Activated CD4-positive, alpha-beta memory T cell treated with anti-CD3 and anti-CD28 coated beads for 36 hours (primary cell): Measurements from ENCODE around the gene ICA1L. TPM values are rescaled to one million over a fixed set of nuclear protein-coding genes. Genes with fewer than 3 reads are reported as not detected.

ENCODE experiments used
- CTCF ChIA-PET: fragments of 350-600 bp; sonication (Branson Sonifier 250); formaldehyde crosslinking; loops from one replicate; lab custom pipeline; 2021; ENCODE audit warnings: antibody characterized with exemption, inconsistent platforms; lab: Charles Lee
- POLR2A ChIA-PET: fragments of 350-600 bp; sonication (Branson Sonifier 250); formaldehyde crosslinking; loops from one replicate; lab custom pipeline; 2021; ENCODE audit warnings: antibody characterized with exemption; lab: Charles Lee
- DNase-seq: peaks from one replicate; pipeline ENCODE4 v3.0.0-alpha.2; 2020
- H3K27ac Mint-ChIP-seq: one replicate; pipeline ENCODE4 v1.8.0; 2021; ENCODE audit warnings: mixed read lengths
- H3K27me3 Mint-ChIP-seq: one replicate; pipeline ENCODE4 v1.8.0; 2021; ENCODE audit warnings: mixed read lengths
- H3K36me3 Mint-ChIP-seq: one replicate; pipeline ENCODE4 v1.8.0; 2021; ENCODE audit warnings: mixed read lengths
- H3K4me1 Mint-ChIP-seq: one replicate; pipeline ENCODE4 v1.8.0; 2021; ENCODE audit warnings: low read depth, mixed read lengths
- H3K4me3 Mint-ChIP-seq: one replicate; pipeline ENCODE4 v1.8.0; 2021; ENCODE audit warnings: mild to moderate bottlenecking, mixed read lengths
- H3K9me3 Mint-ChIP-seq: one replicate; pipeline ENCODE4 v1.8.0; 2021; ENCODE audit warnings: mixed read lengths
- intact Hi-C: fragments of 100-400 bp; cut with micrococcal nuclease; formaldehyde crosslinking; loops from one replicate; pipeline ENCODE4 v1.15.1; 2023
- total RNA-seq, 2 experiments: library from RNA; stranded (reverse); gene quantifications; one replicate each; pipeline ENCODE4 v1.2.3, GENCODE V29; 2021

ICA1L gene
- total RNA-seq, 2 experiments from 2014 or later, result 5.8 to 6.0 TPM

DNA sequence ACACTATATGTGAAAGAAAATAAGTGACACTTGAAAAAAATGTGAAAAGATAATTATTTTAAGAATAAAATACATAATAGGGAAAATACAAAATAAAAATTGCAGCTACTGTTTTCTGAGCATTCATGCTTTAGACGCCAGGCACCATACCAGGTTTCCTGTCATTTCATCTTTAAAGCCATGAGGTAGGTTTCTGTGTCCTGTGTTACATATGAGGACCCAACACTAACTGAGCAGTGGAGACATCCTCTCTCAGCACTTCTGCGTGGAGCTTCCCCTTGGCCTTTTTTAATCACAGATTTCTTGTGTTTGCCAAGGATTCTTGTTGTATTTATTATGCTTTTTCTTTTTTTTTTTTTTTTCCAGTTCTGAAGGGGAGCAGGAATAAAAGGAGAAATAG is 119.5 kb downstream of the ICA1L start:
- Mint-ChIP-seq H3K27ac (no peak overlapping the region), H3K4me3 (no peak overlapping the region), H3K27me3 (no peaks in the 10 kb centered on the region), H3K4me1 (peaks cover 18% of the 10 kb centered on the region), H3K9me3 (peaks cover 4% of the 10 kb centered on the region), H3K36me3 (peaks cover 9% of the 10 kb centered on the region)
- intact Hi-C loops, result no loop called here
- no peak for DNase-seq
- POLR2A ChIA-PET, result no interaction called here
- CTCF ChIA-PET, result interaction anchor here (0.7 kb wide), 1 partner anchor 33 kb away, joined by 3 read pairs; no protein-coding TSS in a partner anchor

DNA sequence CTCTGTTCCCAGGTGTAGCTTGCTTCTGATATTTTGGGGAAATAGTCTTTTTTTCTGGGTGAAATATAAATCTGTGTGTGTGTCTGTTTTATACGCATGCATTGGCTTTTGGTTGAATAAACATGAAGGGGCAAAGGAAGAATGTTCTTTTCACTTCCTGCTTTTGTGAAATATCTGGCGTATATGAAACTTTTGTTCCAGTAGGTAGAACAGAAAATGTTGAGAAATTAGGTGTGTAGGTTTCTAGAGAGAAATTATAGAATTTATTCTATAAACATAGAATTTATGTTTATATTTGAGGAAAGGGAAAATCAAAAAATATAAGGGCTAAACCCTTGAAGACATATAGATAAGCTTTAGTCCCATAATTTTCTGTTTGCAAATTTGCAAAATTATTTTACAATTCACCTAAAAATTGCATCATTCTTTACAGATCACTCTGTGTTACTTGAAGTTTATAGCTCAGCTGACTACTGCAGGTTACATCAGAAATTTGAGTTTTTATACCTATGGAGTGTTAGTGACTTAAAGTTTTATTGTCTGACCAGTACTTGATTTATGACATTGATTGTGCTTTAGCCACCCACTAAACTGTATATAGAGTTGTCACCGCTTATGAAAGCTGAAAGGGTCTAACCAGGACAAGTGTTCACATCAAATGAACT is 120.7 kb downstream of the ICA1L start:
- intact Hi-C loops, result no loop called here
- POLR2A ChIA-PET, result no interaction called here
- no peak for DNase-seq
- Mint-ChIP-seq H3K4me3 (no peak overlapping the region), H3K27me3 (no peaks in the 10 kb centered on the region), H3K27ac (peak overlapping the region; percentile 64), H3K9me3 (peaks cover 4% of the 10 kb centered on the region), H3K4me1 (peaks cover 18% of the 10 kb centered on the region), H3K36me3 (peaks cover 7% of the 10 kb centered on the region)
- CTCF ChIA-PET, result interaction anchor here (0.6 to 1.1 kb wide), 2 partner anchors 17 to 161 kb away, joined by 3 read pairs; no protein-coding TSS in a partner anchor

DNA sequence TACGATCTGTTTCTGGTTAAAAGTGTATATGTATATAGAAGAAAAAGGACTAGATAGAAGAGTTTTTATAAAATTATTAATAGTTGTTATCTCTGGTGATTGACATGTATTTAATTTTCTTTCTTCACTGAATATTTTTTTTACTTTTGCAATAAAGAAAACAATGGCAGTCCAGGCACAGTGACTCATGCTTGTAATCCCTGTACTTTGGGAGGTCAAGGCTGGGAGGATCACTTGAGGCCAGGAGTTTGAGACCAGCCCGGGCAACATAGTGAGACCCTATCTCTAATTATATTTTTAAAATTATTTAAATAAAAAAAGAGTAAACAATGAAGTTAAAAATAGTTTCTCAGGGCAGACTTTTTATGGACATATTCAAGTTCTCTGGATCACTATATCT is 122.1 kb downstream of the ICA1L start:
- no peak for DNase-seq
- no peaks in the 10 kb centered on the region for H3K27me3 Mint-ChIP-seq
- intact Hi-C loops, result no loop called here
- peaks cover 18% of the 10 kb centered on the region for H3K4me1 Mint-ChIP-seq
- H3K9me3 Mint-ChIP-seq, result peaks cover 9% of the 10 kb centered on the region
- H3K36me3 Mint-ChIP-seq, result peaks cover 11% of the 10 kb centered on the region
- no peak overlapping the region for H3K27ac Mint-ChIP-seq
- H3K4me3 Mint-ChIP-seq, result no peak overlapping the region
- ChIA-PET CTCF (no interaction called here), POLR2A (no interaction called here)

DNA sequence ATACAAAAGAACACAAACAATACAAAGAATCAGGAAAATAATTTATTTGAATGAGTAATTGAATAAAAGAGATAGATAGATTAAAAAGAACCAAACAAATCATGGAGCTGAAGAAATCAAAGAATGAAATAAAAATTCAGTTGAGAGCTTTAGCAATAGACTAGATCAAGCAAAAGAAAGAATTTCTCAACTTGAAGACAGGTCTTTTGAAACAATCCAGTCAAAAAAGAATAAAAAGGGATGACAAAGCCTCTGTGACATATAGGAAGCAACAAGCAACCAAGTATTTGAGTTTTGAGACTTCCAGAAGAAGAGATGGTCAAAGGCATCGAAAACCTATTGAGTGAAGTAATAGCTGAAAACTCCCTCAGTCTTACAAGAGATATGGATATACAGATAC is 128.0 kb downstream of the ICA1L start:
- Mint-ChIP-seq H3K4me1 (no peaks in the 10 kb centered on the region), H3K9me3 (peaks cover 26% of the 10 kb centered on the region), H3K27ac (no peak overlapping the region), H3K27me3 (no peaks in the 10 kb centered on the region), H3K4me3 (no peak overlapping the region), H3K36me3 (peaks cover 39% of the 10 kb centered on the region)
- intact Hi-C loops, result no loop called here
- POLR2A ChIA-PET, result no interaction called here
- CTCF ChIA-PET, result no interaction called here
- DNase-seq, result no peak

DNA sequence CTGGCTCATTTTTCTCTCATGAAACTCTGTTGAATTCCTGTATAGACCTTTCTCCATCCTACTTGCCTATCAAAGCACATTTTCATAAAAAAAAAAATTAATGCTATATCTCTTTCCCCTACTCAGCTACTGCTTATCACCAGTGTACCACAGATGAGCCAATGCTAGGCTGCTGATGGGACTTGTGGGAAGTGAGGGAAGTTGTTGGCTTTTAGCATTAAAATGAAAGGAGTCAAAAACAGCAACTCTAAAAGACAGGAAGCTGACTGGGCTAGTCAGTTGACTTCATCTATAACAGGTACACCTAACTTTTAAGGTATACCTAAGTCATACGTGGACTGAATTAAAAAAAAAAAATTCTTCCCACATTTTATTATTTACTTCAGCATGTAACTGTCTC is 134.7 kb downstream of the ICA1L start:
- H3K4me3 Mint-ChIP-seq, result no peak overlapping the region
- no peak overlapping the region for H3K27ac Mint-ChIP-seq
- no peaks in the 10 kb centered on the region for H3K27me3 Mint-ChIP-seq
- H3K9me3 Mint-ChIP-seq, result peaks cover 10% of the 10 kb centered on the region
- intact Hi-C loops, result no loop called here
- DNase-seq, result no peak
- peaks cover 35% of the 10 kb centered on the region for H3K36me3 Mint-ChIP-seq
- ChIA-PET CTCF (interaction anchor here (0.6 kb wide), 1 partner anchor 35 kb away, joined by 4 read pairs; no protein-coding TSS in a partner anchor), POLR2A (no interaction called here)
- H3K4me1 Mint-ChIP-seq, result peaks cover 8% of the 10 kb centered on the region

DNA sequence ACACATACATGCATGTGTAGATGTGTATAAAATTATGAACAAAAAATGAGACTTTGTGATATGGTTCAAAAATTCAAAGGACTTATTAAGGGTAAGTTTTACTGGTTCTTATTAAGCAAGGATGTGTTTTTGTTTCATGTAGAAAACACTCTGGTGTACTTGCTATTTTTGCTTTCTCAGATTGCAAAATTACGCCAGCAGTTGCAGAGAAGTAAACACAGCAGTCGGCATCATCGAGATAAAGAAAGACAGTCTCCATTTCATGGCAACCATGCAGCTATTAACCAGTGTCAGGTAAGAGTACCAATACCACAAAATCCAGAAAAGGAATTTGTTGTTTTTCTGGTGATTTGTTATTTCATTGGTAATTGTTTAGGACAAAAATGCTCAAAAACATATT is 145.5 kb downstream of the ICA1L start:
- no peaks in the 10 kb centered on the region for H3K9me3 Mint-ChIP-seq
- intact Hi-C loops, result no loop called here
- no peak overlapping the region for H3K27ac Mint-ChIP-seq
- DNase-seq, result no peak
- no peaks in the 10 kb centered on the region for H3K4me1 Mint-ChIP-seq
- ChIA-PET POLR2A (no interaction called here), CTCF (no interaction called here)
- H3K4me3 Mint-ChIP-seq, result no peak overlapping the region
- peaks cover 26% of the 10 kb centered on the region for H3K36me3 Mint-ChIP-seq
- H3K27me3 Mint-ChIP-seq, result no peaks in the 10 kb centered on the region

DNA sequence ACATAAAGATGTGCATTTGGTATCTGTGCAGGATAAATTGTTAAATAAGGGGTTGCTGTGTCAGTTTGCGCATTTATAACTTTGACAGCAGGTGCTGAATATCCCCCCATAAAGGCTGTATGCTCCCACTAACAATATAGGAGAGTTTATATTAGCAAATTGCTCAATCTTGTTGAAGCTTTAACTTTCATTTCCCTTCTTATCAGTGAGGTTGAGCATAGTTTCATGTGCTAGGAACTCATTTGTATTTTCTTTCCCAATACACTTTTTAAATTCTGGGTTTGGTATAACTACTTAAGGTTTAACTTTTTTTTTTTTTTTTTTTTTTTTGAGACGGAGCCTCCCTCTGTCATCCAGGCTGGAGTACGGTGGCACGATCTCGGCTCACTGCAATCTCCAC is 147.8 kb downstream of the ICA1L start:
- DNase-seq, result no peak
- Mint-ChIP-seq H3K36me3 (peaks cover 14% of the 10 kb centered on the region), H3K27ac (no peak overlapping the region), H3K4me1 (peaks cover 3% of the 10 kb centered on the region), H3K4me3 (no peak overlapping the region), H3K27me3 (no peaks in the 10 kb centered on the region), H3K9me3 (no peaks in the 10 kb centered on the region)
- ChIA-PET POLR2A (no interaction called here), CTCF (no interaction called here)
- intact Hi-C loops, result no loop called here

Other genes starting within 250 kb of the ICA1L start
- 1 to 10 TPM; 5.8 to 5.9 TPM for gene FAM117B, start 236.8 kb downstream of the ICA1L start, total RNA-seq
- 10 to 100 TPM; 86.1 to 97.8 TPM for gene WDR12, start 39.9 kb upstream of the ICA1L start, total RNA-seq
- gene CARF, start 40.5 kb upstream of the ICA1L start, total RNA-seq, result 1 to 10 TPM; 5.2 to 6.6 TPM
- 10 to 100 TPM; 10.6 to 11.6 TPM for gene NBEAL1, start 143.1 kb upstream of the ICA1L start, total RNA-seq